ENCODE measurements around the gene CD177.
"Not testable (repeated sequence)": the region's sequence is repeated elsewhere in the genome, so short reads cannot be mapped to it uniquely, and the experiment has no call there.

DNA sequence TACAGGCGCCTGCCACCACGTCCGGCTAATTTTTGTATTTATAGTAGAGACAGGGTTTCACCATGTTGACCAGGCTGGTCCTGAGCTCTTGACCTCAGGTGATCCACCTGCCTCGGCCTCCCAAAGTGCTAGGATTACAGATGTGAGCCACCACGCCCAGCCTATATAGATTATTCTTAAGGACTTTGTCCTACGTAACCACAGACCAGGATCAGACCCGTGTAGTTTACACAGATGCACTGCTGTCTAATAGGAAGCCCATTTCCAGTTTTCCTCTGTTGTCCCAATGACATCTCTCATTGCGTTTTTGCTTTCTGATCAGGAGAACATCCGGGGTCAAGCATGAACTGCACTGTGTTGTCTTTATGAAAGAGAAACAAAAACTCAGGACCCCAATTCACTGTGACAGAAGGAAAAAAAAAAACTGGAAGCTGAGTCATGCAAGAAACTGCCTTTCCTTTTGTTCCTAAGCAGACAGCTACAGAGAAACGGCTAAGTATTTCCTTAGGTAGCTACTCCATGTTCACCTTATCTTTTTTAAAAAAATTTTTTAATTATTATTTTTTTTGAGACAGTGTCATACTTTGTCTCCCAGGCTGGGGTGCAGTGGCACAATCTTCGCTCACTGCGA, 29.2 kb downstream of the CD177 start:
- not testable (repeated sequence) for TF ChIP-seq ZFX (IDR thresholded peaks at IDR 0.05; ENCODE audit: borderline replicate concordance)
- TF ChIP-seq, protein P1, sequence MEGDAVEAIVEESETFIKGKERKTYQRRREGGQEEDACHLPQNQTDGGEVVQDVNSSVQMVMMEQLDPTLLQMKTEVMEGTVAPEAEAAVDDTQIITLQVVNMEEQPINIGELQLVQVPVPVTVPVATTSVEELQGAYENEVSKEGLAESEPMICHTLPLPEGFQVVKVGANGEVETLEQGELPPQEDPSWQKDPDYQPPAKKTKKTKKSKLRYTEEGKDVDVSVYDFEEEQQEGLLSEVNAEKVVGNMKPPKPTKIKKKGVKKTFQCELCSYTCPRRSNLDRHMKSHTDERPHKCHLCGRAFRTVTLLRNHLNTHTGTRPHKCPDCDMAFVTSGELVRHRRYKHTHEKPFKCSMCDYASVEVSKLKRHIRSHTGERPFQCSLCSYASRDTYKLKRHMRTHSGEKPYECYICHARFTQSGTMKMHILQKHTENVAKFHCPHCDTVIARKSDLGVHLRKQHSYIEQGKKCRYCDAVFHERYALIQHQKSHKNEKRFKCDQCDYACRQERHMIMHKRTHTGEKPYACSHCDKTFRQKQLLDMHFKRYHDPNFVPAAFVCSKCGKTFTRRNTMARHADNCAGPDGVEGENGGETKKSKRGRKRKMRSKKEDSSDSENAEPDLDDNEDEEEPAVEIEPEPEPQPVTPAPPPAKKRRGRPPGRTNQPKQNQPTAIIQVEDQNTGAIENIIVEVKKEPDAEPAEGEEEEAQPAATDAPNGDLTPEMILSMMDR (IDR thresholded peaks at IDR 0.05): not testable (repeated sequence)

Data from 22Rv1 (cell line).